GM12878 (cell line): ENCODE measurements around the gene MEGF11. TPM values are rescaled to one million over a fixed set of nuclear protein-coding genes. Genes with fewer than 3 reads are reported as not detected.

Source experiments
- ATAC-seq: fragments of 200-7000 bp; cut with Tn5 transposase; 3 replicates; pipeline ENCODE4 v1.9.1; 2020; ENCODE audit warnings: mild to moderate bottlenecking, moderate library complexity
- BruUV-seq: library from RNA; stranded (reverse); fragments of 400-500 nt; replicated peaks from 2 replicates; lab custom pipeline; 2021; lab: Mats Ljungman, UMichigan
- CTCF ChIA-PET: fragments of 300-600 bp; sonication (Branson Sonifier 250); formaldehyde crosslinking; extraction: SDS; loops from one replicate; lab custom pipeline; 2021; ENCODE audit warnings: inconsistent platforms; lab: Yijun Ruan, JAX
- POLR2A ChIA-PET: fragments of 350-600 bp; formaldehyde crosslinking; extraction: SDS; loops from one replicate; lab custom pipeline; 2021; ENCODE audit warnings: inconsistent platforms; lab: Charles Lee
- RAD21 ChIA-PET: fragments of 300-600 bp; sonication (Branson Sonifier 250); formaldehyde crosslinking; loops from one replicate; lab custom pipeline; 2023; ENCODE audit warnings: antibody characterized with exemption; ENCODE audit not compliant: unreplicated experiment; lab: Charles Lee
- SMC1A ChIA-PET: fragments of 300-600 bp; sonication (Branson Sonifier 250); formaldehyde crosslinking; loops from one replicate; lab custom pipeline; 2023; ENCODE audit not compliant: unreplicated experiment, uncharacterized antibody; lab: Charles Lee
- DNase-seq: peaks from one replicate; pipeline ENCODE4 v3.0.0-alpha.2; 2011; ENCODE audit warnings: low read depth, low spot score
- FAIRE-seq: peaks from 3 replicates; lab custom pipeline; 2011; peaks lifted over from hg19 to GRCh38; lab: Jason Lieb, UNC
- H2AFZ ChIP-seq: 2 replicates; pipeline ENCODE4 v1.6.0; 2011; ENCODE audit warnings: low read depth, low read length, control low read depth; ENCODE audit not compliant: control insufficient read depth
- H3K27ac ChIP-seq: 2 replicates; pipeline ENCODE4 v1.5.1; 2011; ENCODE audit warnings: control low read depth; ENCODE audit not compliant: control insufficient read depth, insufficient read depth
- H3K27me3 ChIP-seq, 2 experiments: replicated peaks in 1 of 2; 2 replicates each; pipeline versions ENCODE4 v1.6.0 to v1.6.1; 2011; ENCODE audit warnings: low read length in 1 of 2; ENCODE audit not compliant: control insufficient read depth in 2 of 2, insufficient read depth in 2 of 2
- H3K36me3 ChIP-seq, 2 experiments: 2 replicates each; pipeline ENCODE4 v1.5.1; 2011; ENCODE audit warnings: low read length in 1 of 2; ENCODE audit not compliant: control insufficient read depth in 2 of 2, insufficient read depth in 2 of 2
- H3K4me1 ChIP-seq: 2 replicates; pipeline ENCODE4 v1.6.1; 2011; ENCODE audit warnings: mild to moderate bottlenecking, low read length, moderate library complexity, mixed read lengths; ENCODE audit not compliant: control insufficient read depth, insufficient read depth
- H3K4me2 ChIP-seq: 2 replicates; pipeline ENCODE4 v1.6.0; 2011; ENCODE audit warnings: control low read depth; ENCODE audit not compliant: control insufficient read depth, insufficient read depth
- H3K4me3 ChIP-seq: fragments of 200-600 bp; sonication (generic); 2 replicates; pipeline ENCODE4 v1.5.1; 2016
- H3K79me2 ChIP-seq: 2 replicates; pipeline ENCODE4 v1.6.0; 2011; ENCODE audit warnings: low read length; ENCODE audit not compliant: control insufficient read depth, insufficient read depth
- H3K9ac ChIP-seq: 2 replicates; pipeline ENCODE4 v1.8.0; 2011; ENCODE audit warnings: low read length, control low read depth, mixed read lengths; ENCODE audit not compliant: control insufficient read depth, insufficient read depth
- H3K9me3 ChIP-seq: replicated peaks from 3 replicates; pipeline ENCODE4 v1.5.1; 2011; ENCODE audit warnings: mild to moderate bottlenecking, low read length; ENCODE audit not compliant: control insufficient read depth, insufficient read depth
- H4K20me1 ChIP-seq: 2 replicates; pipeline ENCODE4 v1.6.0; 2011; ENCODE audit not compliant: control insufficient read depth, insufficient read depth
- BRCA1 ChIP-seq: IDR thresholded peaks from 2 replicates; pipeline ENCODE4 v1.6.1; 2011; ENCODE audit warnings: low read depth, low read length, improper control_type of control experiment
- E2F8 ChIP-seq: fragments of 450-650 bp; IDR thresholded peaks from 2 replicates; pipeline ENCODE4 v1.6.1; 2018; ENCODE audit warnings: mild to moderate bottlenecking, low read depth, moderate library complexity; ENCODE audit not compliant: partially characterized antibody
- EP300 ChIP-seq, 2 experiments: fragments of 150-350 bp in 1 of 2; IDR thresholded peaks; 2 replicates each; pipeline ENCODE4 v1.6.1; 2011 to 2012; ENCODE audit warnings: low read depth in 2 of 2, low read length in 2 of 2, borderline replicate concordance in 1 of 2, improper control_type of control experiment in 1 of 2, inconsistent platforms in 1 of 2; ENCODE audit not compliant: control insufficient read depth in 1 of 2
- GABPA ChIP-seq: IDR thresholded peaks from 2 replicates; pipeline ENCODE4 v1.6.1; 2014; ENCODE audit warnings: antibody characterized with exemption, low read depth, mild to moderate bottlenecking, inconsistent platforms
- HCFC1 ChIP-seq: fragments of 150-350 bp; IDR thresholded peaks from 2 replicates; pipeline ENCODE4 v1.6.1; 2014; ENCODE audit warnings: low read length
- HSF1 ChIP-seq: fragments of 150-350 bp; IDR thresholded peaks from 2 replicates; pipeline ENCODE4 v1.6.1; 2014; ENCODE audit warnings: mild to moderate bottlenecking, low read depth, low read length
- IKZF2 ChIP-seq, 2 experiments: fragments of 450-650 bp; IDR thresholded peaks; 2 replicates each; pipeline ENCODE4 v1.6.1; 2017; ENCODE audit warnings: mild to moderate bottlenecking in 2 of 2, moderate library complexity in 2 of 2
- SMAD1 ChIP-seq: fragments of 450-650 bp; IDR thresholded peaks from 2 replicates; pipeline ENCODE4 v1.6.1; 2018; ENCODE audit warnings: mild to moderate bottlenecking, low read depth; ENCODE audit not compliant: partially characterized antibody
- TCF12 ChIP-seq: IDR thresholded peaks from 2 replicates; pipeline ENCODE4 v1.6.1; 2011; ENCODE audit warnings: low read depth, mild to moderate bottlenecking, low read length
- USF1 ChIP-seq: IDR thresholded peaks from 2 replicates; pipeline ENCODE4 v1.6.1; 2011; ENCODE audit warnings: borderline replicate concordance, low read depth, mild to moderate bottlenecking, moderate library complexity, mixed read lengths, low read length; ENCODE audit not compliant: insufficient read depth; ENCODE audit errors: extremely low read length
- WGBS: methylation state at CpG from one replicate; pipeline ENCODE4 v1.1.6; 2016; ENCODE audit warnings: low lambda C conversion rate; ENCODE audit not compliant: insufficient replicate concordance, insufficient coverage; ENCODE audit errors: missing lambda C conversion rate; 5-methylcytosine and 5-hydroxymethylcytosine counted together
- in situ Hi-C: fragments of 300-500 bp; cut with MboI; formaldehyde crosslinking; loops from 9 replicates; pipeline ENCODE4 v1.14.3; 2018; ENCODE audit warnings: mixed read lengths
- intact Hi-C: fragments of 100-400 bp; cut with micrococcal nuclease; formaldehyde crosslinking; loops from one replicate; pipeline ENCODE4 v1.14.2; 2022; ENCODE audit not compliant: unreplicated experiment
- polyA plus RNA-seq, 11 experiments: library from polyadenylated mRNA; depleted of rRNA in 4 of 11; unstranded in 6 of 11; stranded (reverse) in 5 of 11; fragments of >200 nt; fragmentation: Nextera tagmentation in 4 of 11; fragmentation: Illumina TruSeq in 1 of 11; extraction: Ambion mirVana in 4 of 11; extraction: Trizol in 1 of 11; gene quantifications; 1 replicate in 1 of 11; 2 replicates in 10 of 11; pipeline versions ENCODE4 v1.2.1 to v1.2.3, GENCODE V29; 2011 to 2016; ENCODE audit warnings: inconsistent platforms in 2 of 11, missing spikeins in 2 of 11, low read depth in 1 of 11
- total RNA-seq, 4 experiments: library from RNA; depleted of rRNA in 3 of 4; stranded (reverse); fragments of >200 nt in 3 of 4; fragmentation: Illumina TruSeq in 1 of 4; extraction: Trizol in 1 of 4; gene quantifications; 2 replicates each; pipeline versions ENCODE4 v1.2.1 to v1.2.3, GENCODE V29; 2013 to 2021

Gene MEGF11
- total and polyA plus RNA-seq, 10 of the 15 experiments (the other 5 are each of a cell fraction or from before 2014, with no cell fraction given), result 0.03 to 1.7 (median 0.49) TPM

GRCh38 chr15:66044837-66045236, 208.7 kb downstream of the MEGF11 start (continued):
- TF ChIP-seq E2F8 (no peak), HSF1 (no peak), SMAD1 (no peak), GABPA (no peak)

- Histone ChIP-seq H4K20me1 (no peaks in the 10 kb centered on the region), H3K9me3 (no peaks in the 10 kb centered on the region), H3K27me3 (peaks cover 0 to 10% of the 10 kb centered on the region in 2 experiments; a peak in 2 of 4 replicates), H2AFZ (no peak overlapping the region), H3K79me2 (no peaks in the 10 kb centered on the region), H3K4me2 (no peak overlapping the region), H3K9ac (no peak overlapping the region), H3K4me1 (no peaks in the 10 kb centered on the region), H3K36me3 (no peaks in the 10 kb centered on the region), H3K27ac (no peak overlapping the region), H3K4me3 (no peak overlapping the region)
- ChIA-PET CTCF (no interaction called here), POLR2A (no interaction called here), RAD21 (interaction anchor here (1.1 kb wide), 1 partner anchor 84 kb away, joined by 3 read pairs; no protein-coding TSS in a partner anchor), SMC1A (interaction anchor here (1.0 kb wide), 1 partner anchor 122 kb away, joined by 3 read pairs; no protein-coding TSS in a partner anchor)
- FAIRE-seq, result no peak
- no peak for DNase-seq
- TF ChIP-seq TCF12 (no peak), BRCA1 (no peak), HCFC1 (no peak), EP300 (IDR thresholded peaks at IDR 0.05; ENCODE audit: borderline replicate concordance in 1 of 2, control insufficient read depth in 1 of 2, low read depth in 2 of 2, low read length in 2 of 2) (no peak), IKZF2 (IDR thresholded peaks at IDR 0.05) (no peak), USF1 (no peak)
- no peak for ATAC-seq
- in situ Hi-C loops (no loop called here), intact Hi-C loops (no loop called here)
- no TSS peak for BruUV-seq
- 39% methylated on average over 8 of the region's 8 CpGs for WGBS
Observed at GRCh38 chr15:66043264-66043663, 210.3 kb downstream of the MEGF11 start.
